PFSK-1 (cell line): ENCODE data around the gene MLPH.

Source experiments
- POLR2AphosphoS5 ChIP-seq: IDR thresholded peaks from 2 replicates; pipeline ENCODE4 v1.6.1; 2012; ENCODE audit warnings: low read depth, mild to moderate bottlenecking, control low read depth, low read length, moderate library complexity
- SIN3A ChIP-seq: IDR thresholded peaks from 2 replicates; pipeline ENCODE4 v1.6.1; 2012; ENCODE audit warnings: mild to moderate bottlenecking, low read length, moderate library complexity, borderline replicate concordance; ENCODE audit not compliant: insufficient read depth
- TAF1 ChIP-seq: IDR thresholded peaks from 2 replicates; pipeline ENCODE4 v1.6.1; 2012; ENCODE audit warnings: low read length, control low read depth, borderline replicate concordance; ENCODE audit not compliant: insufficient read depth

- TF ChIP-seq TAF1, result no peak
- TF ChIP-seq POLR2AphosphoS5, result no peak
- no peak for TF ChIP-seq SIN3A
Measured at GRCh38 chr2:237568121-237568660, 81.1 kb downstream of the MLPH start.
